Mesenchymal stem cell (in vitro differentiated cells and primary cell): ENCODE data around the gene MSN.

ENCODE experiments used
- DNase-seq: peaks from one replicate; pipeline ENCODE4 v3.0.0-alpha.2; 2013
- H2AFZ ChIP-seq: one replicate; pipeline ENCODE4 v1.6.1; 2013; ENCODE audit warnings: low read depth, mild to moderate bottlenecking, control low read depth, inconsistent platforms, low read length, moderate library complexity
- H2AK5ac ChIP-seq: 2 replicates; pipeline ENCODE4 v1.6.1; 2013; ENCODE audit warnings: low read length, moderate library complexity, mild to moderate bottlenecking, inconsistent platforms; ENCODE audit not compliant: severe bottlenecking
- H2BK120ac ChIP-seq: one replicate; pipeline ENCODE4 v1.6.1; 2013; ENCODE audit warnings: low read depth, mild to moderate bottlenecking, inconsistent platforms, low read length, moderate library complexity
- H2BK12ac ChIP-seq, 2 experiments: one replicate each; pipeline ENCODE4 v1.6.1; 2013; ENCODE audit warnings: inconsistent platforms in 2 of 2, low read length in 2 of 2, mild to moderate bottlenecking in 2 of 2, moderate library complexity in 2 of 2, control low read depth in 1 of 2
- H2BK15ac ChIP-seq: one replicate; pipeline ENCODE4 v1.6.1; 2013; ENCODE audit warnings: mild to moderate bottlenecking, low read depth, inconsistent platforms; ENCODE audit not compliant: poor library complexity, severe bottlenecking
- H2BK5ac ChIP-seq: 2 replicates; pipeline ENCODE4 v1.6.1; 2013; ENCODE audit warnings: low read depth, mild to moderate bottlenecking, low read length, control low read depth, inconsistent platforms; ENCODE audit not compliant: poor library complexity, severe bottlenecking
- H3K14ac ChIP-seq, 2 experiments: one replicate each; pipeline ENCODE4 v1.6.1; 2013; ENCODE audit warnings: inconsistent platforms in 2 of 2, low read length in 2 of 2, control low read depth in 1 of 2, mild to moderate bottlenecking in 1 of 2, moderate library complexity in 1 of 2
- H3K18ac ChIP-seq, 2 experiments: one replicate each; pipeline ENCODE4 v1.6.1; 2013; ENCODE audit warnings: inconsistent platforms in 2 of 2, low read length in 2 of 2, control low read depth in 1 of 2, low read depth in 1 of 2, mild to moderate bottlenecking in 1 of 2
- H3K23ac ChIP-seq, 2 experiments: one replicate each; pipeline ENCODE4 v1.6.1; 2013; ENCODE audit warnings: inconsistent platforms in 2 of 2, low read length in 2 of 2, mild to moderate bottlenecking in 2 of 2, moderate library complexity in 2 of 2, control low read depth in 1 of 2
- H3K27ac ChIP-seq: 2 replicates; pipeline ENCODE4 v1.5.1; 2013; ENCODE audit warnings: mild to moderate bottlenecking, moderate library complexity, low read length, control low read depth, inconsistent platforms; ENCODE audit not compliant: poor library complexity, severe bottlenecking
- H3K27me3 ChIP-seq, 2 experiments: 2 replicates each; pipeline versions ENCODE4 v1.6.1 to v1.7.0; 2013; ENCODE audit warnings: low read length in 2 of 2, mild to moderate bottlenecking in 2 of 2, moderate library complexity in 2 of 2, control low read depth in 1 of 2, inconsistent platforms in 1 of 2; ENCODE audit not compliant: control insufficient read depth in 1 of 2, insufficient read depth in 1 of 2
- H3K36me3 ChIP-seq, 2 experiments: 2 replicates each; pipeline versions ENCODE4 v1.6.1 to v1.7.0; 2013; ENCODE audit warnings: low read length in 2 of 2, control low read depth in 1 of 2, inconsistent platforms in 1 of 2, low read depth in 1 of 2, mild to moderate bottlenecking in 1 of 2; ENCODE audit not compliant: insufficient read depth in 2 of 2, control insufficient read depth in 1 of 2
- H3K4ac ChIP-seq, 2 experiments: one replicate each; pipeline ENCODE4 v1.6.1; 2013; ENCODE audit warnings: inconsistent platforms in 2 of 2, low read length in 2 of 2, mild to moderate bottlenecking in 2 of 2, moderate library complexity in 2 of 2, control low read depth in 1 of 2, low read depth in 1 of 2
- H3K4me1 ChIP-seq: 2 replicates; pipeline ENCODE4 v1.6.1; 2013; ENCODE audit warnings: low read depth, low read length, control low read depth; ENCODE audit not compliant: control insufficient read depth, insufficient read depth
- H3K4me2 ChIP-seq: 2 replicates; pipeline ENCODE4 v1.6.1; 2013; ENCODE audit warnings: low read length, mild to moderate bottlenecking, inconsistent platforms; ENCODE audit not compliant: poor library complexity, severe bottlenecking
- H3K4me3 ChIP-seq, 2 experiments: 2 replicates each; pipeline versions ENCODE4 v1.5.1 to v1.7.0; 2013; ENCODE audit warnings: low read length in 2 of 2, mild to moderate bottlenecking in 2 of 2, control low read depth in 1 of 2, low read depth in 1 of 2; ENCODE audit not compliant: insufficient read depth in 1 of 2
- H3K79me1 ChIP-seq: replicated peaks from 2 replicates; pipeline ENCODE4 v1.6.1; 2013; ENCODE audit warnings: mild to moderate bottlenecking, control low read depth, low read length, inconsistent platforms; ENCODE audit not compliant: poor library complexity, severe bottlenecking
- H3K9ac ChIP-seq: 2 replicates; pipeline ENCODE4 v1.7.0; 2013; ENCODE audit warnings: mild to moderate bottlenecking, low read length, moderate library complexity
- H3K9me3 ChIP-seq: 2 replicates; pipeline ENCODE4 v1.7.0; 2013; ENCODE audit warnings: mild to moderate bottlenecking, low read length; ENCODE audit not compliant: control insufficient read depth
- H4K8ac ChIP-seq: one replicate; pipeline ENCODE4 v1.6.1; 2013; ENCODE audit warnings: inconsistent platforms, mild to moderate bottlenecking, low read length, moderate library complexity
- H4K91ac ChIP-seq: one replicate; pipeline ENCODE4 v1.6.1; 2013; ENCODE audit warnings: mild to moderate bottlenecking, low read length, inconsistent platforms
- WGBS: methylation state at CpG from one replicate; pipeline ENCODE4 v1.1.7; 2013; ENCODE audit warnings: mixed read lengths; 5-methylcytosine and 5-hydroxymethylcytosine counted together

MSN gene

DNA sequence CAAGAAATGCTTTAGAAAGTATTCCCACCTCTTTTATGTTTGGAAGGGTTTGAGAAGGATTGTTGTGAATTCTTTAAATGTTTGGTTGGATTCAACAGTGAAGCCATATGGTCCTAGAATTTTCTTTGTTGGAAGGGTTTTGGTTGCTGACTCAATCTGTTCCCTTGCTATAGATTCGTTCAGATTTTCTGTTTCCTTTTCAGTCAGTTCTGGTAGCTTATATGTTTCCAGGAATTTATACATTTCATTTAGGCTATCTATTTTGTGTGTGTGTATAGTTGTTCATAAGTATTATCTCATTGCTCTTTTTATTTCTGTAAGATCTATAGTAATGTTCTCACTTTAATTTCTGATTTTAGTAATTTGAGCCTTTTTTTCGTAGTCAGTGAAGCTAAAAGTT lies 114.4 kb downstream of the MSN start:
- Histone ChIP-seq H3K4ac (no peak overlapping the region), H3K23ac (no peak overlapping the region), H4K91ac (no peak overlapping the region), H3K4me3 (no peak overlapping the region), H2AK5ac (no peak overlapping the region), H3K18ac (no peak overlapping the region), H3K4me1 (no peaks in the 10 kb centered on the region), H3K27ac (no peak overlapping the region), H2BK12ac (no peak overlapping the region), H2BK5ac (no peak overlapping the region), H3K36me3 (no peaks in the 10 kb centered on the region), H2BK15ac (no peak overlapping the region), H3K4me2 (no peak overlapping the region), H3K79me1 (no peaks in the 10 kb centered on the region), H2BK120ac (no peak overlapping the region), H2AFZ (no peak overlapping the region), H3K27me3 (peaks cover 0 to 11% of the 10 kb centered on the region in 2 experiments), H4K8ac (no peak overlapping the region), H3K14ac (no peak overlapping the region), H3K9me3 (no peaks in the 10 kb centered on the region), H3K9ac (no peak overlapping the region)
- DNase-seq = no peak
- whole genome bisulfite sequencing = no CpG with 5 or more reads among the region's 2 CpGs

DNA sequence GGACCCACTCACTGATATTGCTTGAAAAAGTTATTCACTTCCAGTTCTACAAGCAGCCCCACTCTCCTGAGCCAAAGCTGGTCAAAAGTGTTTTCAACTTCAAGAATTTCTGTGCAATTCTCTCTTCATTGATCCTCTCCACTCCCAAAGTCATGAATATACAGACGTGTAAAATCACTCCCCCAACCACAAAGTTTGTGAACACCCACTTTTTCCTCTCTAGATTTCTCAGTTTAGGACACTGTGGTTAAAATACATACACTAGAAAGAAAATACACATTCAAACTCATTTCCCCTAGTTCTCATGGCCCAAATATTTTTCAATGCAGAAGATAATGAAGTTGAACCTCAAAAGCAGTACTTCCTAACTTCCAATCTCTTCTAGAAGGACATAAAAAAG lies 116.3 kb downstream of the MSN start:
- WGBS = 85% methylated on average over 1 of the region's 1 CpG
- H3K4me2 ChIP-seq = no peak overlapping the region
- no peaks in the 10 kb centered on the region for H3K36me3 ChIP-seq
- no peak overlapping the region for H2BK120ac ChIP-seq
- no peaks in the 10 kb centered on the region for H3K79me1 ChIP-seq
- H3K4me1 ChIP-seq = no peaks in the 10 kb centered on the region
- H2AFZ ChIP-seq = no peak overlapping the region
- no peaks in the 10 kb centered on the region for H3K9me3 ChIP-seq
- H3K27me3 ChIP-seq = peaks cover 0 to 7% of the 10 kb centered on the region in 2 experiments
- H3K14ac ChIP-seq = no peak overlapping the region
- no peak overlapping the region for H2AK5ac ChIP-seq
- no peak overlapping the region for H2BK15ac ChIP-seq
- no peak overlapping the region for H2BK12ac ChIP-seq
- H3K18ac ChIP-seq = no peak overlapping the region
- H3K4me3 ChIP-seq = no peak overlapping the region
- no peak overlapping the region for H3K23ac ChIP-seq
- H3K27ac ChIP-seq = no peak overlapping the region
- no peak overlapping the region for H2BK5ac ChIP-seq
- no peak overlapping the region for H4K8ac ChIP-seq
- no peak for DNase-seq
- H3K9ac ChIP-seq = no peak overlapping the region
- no peak overlapping the region for H4K91ac ChIP-seq
- no peak overlapping the region for H3K4ac ChIP-seq
